ENCODE results near the gene RAB31.
"Not testable (repeated sequence)": the region's sequence is repeated elsewhere in the genome, so short reads cannot be mapped to it uniquely, and the experiment has no call there.

Gene RAB31

GRCh38 chr18:9898792-9899549 is 190.9 kb downstream of the RAB31 start:
- DNase-seq: no peak

- not testable (repeated sequence) for DNase-seq
These were observed 191.4 kb downstream of the RAB31 start for GRCh38 chr18:9899550-9899930.

- no peak for DNase-seq
These were observed 192.6 kb downstream of the RAB31 start for GRCh38 chr18:9900699-9901098.

- no peak for DNase-seq
These were observed 193.3 kb downstream of the RAB31 start for GRCh38 chr18:9901377-9901776.

- DNase-seq: not testable (repeated sequence)
These were observed 194.2 kb downstream of the RAB31 start for GRCh38 chr18:9902264-9902663.

- DNase-seq: no peak
These were observed 194.7 kb downstream of the RAB31 start for GRCh38 chr18:9902832-9903231.

- no peak for DNase-seq
These were observed 197.4 kb downstream of the RAB31 start for GRCh38 chr18:9905401-9905922.

- DNase-seq: no peak
These were observed 198.4 kb downstream of the RAB31 start for GRCh38 chr18:9906481-9906880.

- DNase-seq: no peak
These were observed 199.8 kb downstream of the RAB31 start for GRCh38 chr18:9907867-9908266.

- no peak for DNase-seq
These were observed 202.0 kb downstream of the RAB31 start for GRCh38 chr18:9910071-9910470.

GRCh38 chr18:9910661-9911060 is 202.6 kb downstream of the RAB31 start:
- no peak for DNase-seq

- DNase-seq: no peak
These were observed 203.1 kb downstream of the RAB31 start for GRCh38 chr18:9911226-9911625.
